OCI-LY7 (cell line): ENCODE data around the gene SNIP1.

Experiments
- EZH2phosphoT487 ChIP-seq: fragments of 200-600 bp; sonication (generic); IDR thresholded peaks from 2 replicates; pipeline ENCODE4 v1.6.1; 2018; ENCODE audit warnings: low read depth, borderline replicate concordance, mild to moderate bottlenecking, mixed run types, antibody characterized with exemption, low read length, moderate library complexity, mixed read lengths
- TF ChIP-seq, protein P1 (sequence below): fragments of 200-600 bp; sonication (generic); conservative IDR thresholded peaks from 2 replicates; pipeline ENCODE4 v1.5.1; 2014; ENCODE audit warnings: mild to moderate bottlenecking, antibody characterized with exemption, low read length, moderate library complexity, mixed read lengths

GRCh38 chr1:37493336-37494098, 60.6 kb downstream of the SNIP1 start:
- TF ChIP-seq, protein P1, sequence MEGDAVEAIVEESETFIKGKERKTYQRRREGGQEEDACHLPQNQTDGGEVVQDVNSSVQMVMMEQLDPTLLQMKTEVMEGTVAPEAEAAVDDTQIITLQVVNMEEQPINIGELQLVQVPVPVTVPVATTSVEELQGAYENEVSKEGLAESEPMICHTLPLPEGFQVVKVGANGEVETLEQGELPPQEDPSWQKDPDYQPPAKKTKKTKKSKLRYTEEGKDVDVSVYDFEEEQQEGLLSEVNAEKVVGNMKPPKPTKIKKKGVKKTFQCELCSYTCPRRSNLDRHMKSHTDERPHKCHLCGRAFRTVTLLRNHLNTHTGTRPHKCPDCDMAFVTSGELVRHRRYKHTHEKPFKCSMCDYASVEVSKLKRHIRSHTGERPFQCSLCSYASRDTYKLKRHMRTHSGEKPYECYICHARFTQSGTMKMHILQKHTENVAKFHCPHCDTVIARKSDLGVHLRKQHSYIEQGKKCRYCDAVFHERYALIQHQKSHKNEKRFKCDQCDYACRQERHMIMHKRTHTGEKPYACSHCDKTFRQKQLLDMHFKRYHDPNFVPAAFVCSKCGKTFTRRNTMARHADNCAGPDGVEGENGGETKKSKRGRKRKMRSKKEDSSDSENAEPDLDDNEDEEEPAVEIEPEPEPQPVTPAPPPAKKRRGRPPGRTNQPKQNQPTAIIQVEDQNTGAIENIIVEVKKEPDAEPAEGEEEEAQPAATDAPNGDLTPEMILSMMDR, result no peak
- no peak for TF ChIP-seq EZH2phosphoT487
